LoVo (cell line): ENCODE results near the gene HDGFL2.
A peak's percentile ranks its signal among the peaks of the same experiment; 100 is the strongest.

Source experiments
- DNase-seq: peaks from one replicate; pipeline ENCODE4 v3.0.0-alpha.2; 2016; ENCODE audit warnings: low spot score

Gene HDGFL2

GRCh38 chr19:4472174-4472974 lies at the start of gene HDGFL2:
HDGFL2 (plus strand) TSS chr19:4472297; CDS start chr19:4472351, 54 bp downstream.
- no peak for DNase-seq

- no peak for DNase-seq
These were observed 48.5 kb upstream of the HDGFL2 start for GRCh38 chr19:4423416-4424126.

GRCh38 chr19:4425537-4425936 lies 46.6 kb upstream of the HDGFL2 start:
- DNase-seq, result no peak

- no peak for DNase-seq
These were observed 43.6 kb upstream of the HDGFL2 start for GRCh38 chr19:4428326-4428975.

- no peak for DNase-seq
These were observed 42.8 kb upstream of the HDGFL2 start for GRCh38 chr19:4429256-4429655.

GRCh38 chr19:4429771-4430171 lies 42.3 kb upstream of the HDGFL2 start:
- DNase-seq, result no peak

- DNase-seq, result no peak
These were observed 41.3 kb upstream of the HDGFL2 start for GRCh38 chr19:4430760-4431159.

- DNase-seq, result no peak
These were observed 40.8 kb upstream of the HDGFL2 start for GRCh38 chr19:4431296-4431695.

GRCh38 chr19:4431808-4432674 lies 40.1 kb upstream of the HDGFL2 start:
- no peak for DNase-seq

GRCh38 chr19:4432918-4433506 lies 39.1 kb upstream of the HDGFL2 start:
- DNase-seq, result no peak

GRCh38 chr19:4434391-4434790 lies 37.7 kb upstream of the HDGFL2 start:
- no peak for DNase-seq

- no peak for DNase-seq
These were observed 35.9 kb upstream of the HDGFL2 start for GRCh38 chr19:4436231-4436630.

- DNase-seq, result no peak
These were observed 35.0 kb upstream of the HDGFL2 start for GRCh38 chr19:4437103-4437502.

- no peak for DNase-seq
These were observed 32.9 kb upstream of the HDGFL2 start for GRCh38 chr19:4439243-4439642.

GRCh38 chr19:4441994-4442818 lies 29.9 kb upstream of the HDGFL2 start:
- no peak for DNase-seq

- DNase-seq, result no peak
These were observed 29.3 kb upstream of the HDGFL2 start for GRCh38 chr19:4442819-4443146.

GRCh38 chr19:4443188-4443587 lies 28.9 kb upstream of the HDGFL2 start:
- DNase-seq, result no peak

- DNase-seq, result no peak
These were observed 27.9 kb upstream of the HDGFL2 start for GRCh38 chr19:4443966-4444764.

- DNase-seq, result peak; percentile 21
These were observed 27.0 kb upstream of the HDGFL2 start for GRCh38 chr19:4444765-4445741.
